ENCODE results near the gene DCTN1.
"Not testable (repeated sequence)": the region's sequence is repeated elsewhere in the genome, so short reads cannot be mapped to it uniquely, and the experiment has no call there.

The DCTN1 gene

DNA sequence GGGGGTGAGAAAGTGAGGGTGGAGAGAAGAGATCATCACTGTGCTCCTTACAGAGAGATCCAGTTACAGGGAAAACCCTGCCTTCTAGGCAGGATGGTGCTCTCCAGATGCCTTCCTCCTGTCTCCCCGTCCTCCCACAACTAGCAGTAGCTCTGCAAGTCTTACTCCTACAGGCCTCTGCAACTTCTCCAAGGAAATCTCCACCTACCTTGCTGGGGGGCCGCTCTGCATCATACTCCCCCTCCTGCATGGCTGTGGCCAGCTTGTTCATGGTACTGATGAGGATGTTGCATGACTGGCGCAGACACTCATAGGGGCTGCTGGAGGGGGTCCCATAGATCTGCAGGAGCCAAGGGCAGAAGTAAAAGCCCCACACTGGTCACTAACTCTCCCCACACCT lies 14.1 kb downstream of the DCTN1 start:
- Histone ChIP-seq H3K27ac (ENCODE audit: low read length) (no peak overlapping the region), H3K27me3 (ENCODE audit: control insufficient read depth, insufficient read depth, low read length) (no peaks in the 10 kb centered on the region), H3K9ac (ENCODE audit: low read length) (no peak overlapping the region), H3K4me1 (ENCODE audit: control insufficient read depth, low read depth, low read length) (no peaks in the 10 kb centered on the region), H3K4me3 (ENCODE audit: low read length) (no peak overlapping the region), H3K36me3 (ENCODE audit: control insufficient read depth, low read depth, low read length) (peaks cover 96% of the 10 kb centered on the region), H3K9me3 (ENCODE audit: control insufficient read depth, low read depth, low read length) (no peaks in the 10 kb centered on the region)

DNA sequence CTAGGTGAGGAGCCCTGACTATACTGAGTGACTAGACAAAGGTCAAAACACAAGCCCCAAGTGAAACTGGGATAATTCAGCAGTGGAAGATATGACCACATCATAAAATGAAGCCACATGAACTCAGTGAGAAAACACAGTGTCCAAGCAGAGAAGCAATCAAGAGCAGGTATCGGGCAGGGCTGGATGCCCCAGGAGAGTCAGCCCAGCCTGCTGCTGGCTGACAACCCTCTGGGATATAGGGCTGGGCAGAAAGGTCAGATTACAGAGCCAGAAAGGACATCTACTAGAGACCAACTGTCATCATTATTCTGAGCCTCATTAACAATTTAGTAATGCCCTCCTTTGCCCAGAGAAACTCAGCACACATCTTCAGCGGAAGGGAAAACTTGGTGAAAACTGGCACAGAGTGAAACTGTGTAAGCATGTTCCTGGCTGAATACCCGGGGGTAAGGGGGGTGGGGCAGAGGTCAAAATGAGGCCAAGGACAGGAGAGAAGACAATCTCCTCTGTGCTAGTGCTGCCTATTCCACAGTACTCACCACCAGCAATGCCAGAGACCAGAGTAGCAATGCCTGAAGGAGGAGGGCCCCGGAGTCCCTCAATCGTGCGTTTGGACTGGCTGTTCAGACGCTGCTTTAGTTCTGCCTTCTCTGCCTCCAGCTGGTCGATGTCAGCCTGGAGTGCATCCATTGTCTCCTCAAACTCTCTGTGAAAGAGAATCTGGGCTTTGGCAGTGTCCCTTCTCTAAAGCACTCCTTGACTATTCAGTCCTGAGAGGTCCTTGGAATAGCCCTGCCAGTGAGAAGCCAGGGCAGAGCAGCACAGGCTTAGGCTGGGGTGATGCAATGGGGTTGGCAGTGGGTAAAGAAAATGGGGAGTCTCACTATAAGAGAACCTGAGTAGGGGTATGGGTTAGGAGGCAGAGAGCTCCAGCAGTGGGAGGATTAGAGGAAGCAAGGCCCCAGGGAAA lies 15.3 kb downstream of the DCTN1 start:
- H3K9me3 ChIP-seq (ENCODE audit: control insufficient read depth, low read depth, low read length): no peaks in the 10 kb centered on the region
- no peaks in the 10 kb centered on the region for H3K27me3 ChIP-seq (ENCODE audit: control insufficient read depth, insufficient read depth, low read length)
- H3K9ac ChIP-seq (ENCODE audit: low read length): no peak overlapping the region
- no peak overlapping the region for H3K4me3 ChIP-seq (ENCODE audit: low read length)
- peaks cover 96% of the 10 kb centered on the region for H3K36me3 ChIP-seq (ENCODE audit: control insufficient read depth, low read depth, low read length)
- H3K4me1 ChIP-seq (ENCODE audit: control insufficient read depth, low read depth, low read length): no peaks in the 10 kb centered on the region
- no peak overlapping the region for H3K27ac ChIP-seq (ENCODE audit: low read length)

DNA sequence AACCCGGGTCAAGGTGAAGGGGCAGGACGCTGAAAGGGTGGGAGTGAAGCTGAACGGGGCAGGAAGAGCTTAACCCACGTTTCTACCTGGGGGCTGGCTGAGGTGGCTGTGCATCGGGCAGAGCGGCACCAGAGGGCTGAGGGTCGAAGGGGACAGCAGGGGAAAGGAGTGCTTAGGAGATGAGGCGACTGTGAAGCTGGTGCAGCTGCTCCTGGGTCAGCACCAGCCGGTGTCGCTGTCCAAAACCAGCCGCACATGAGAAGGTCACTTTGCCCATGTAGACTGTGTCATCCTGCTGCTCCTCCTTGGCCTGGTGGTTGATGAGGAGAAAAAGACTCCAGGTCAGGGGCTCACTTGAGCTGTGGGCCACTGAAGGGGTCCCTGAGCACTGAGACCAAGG lies 18.8 kb downstream of the DCTN1 start:
- Histone ChIP-seq H3K36me3 (ENCODE audit: control insufficient read depth, low read depth, low read length) (peaks cover 83% of the 10 kb centered on the region), H3K9me3 (ENCODE audit: control insufficient read depth, low read depth, low read length) (no peaks in the 10 kb centered on the region), H3K9ac (ENCODE audit: low read length) (no peak overlapping the region), H3K4me3 (ENCODE audit: low read length) (no peak overlapping the region), H3K4me1 (ENCODE audit: control insufficient read depth, low read depth, low read length) (no peaks in the 10 kb centered on the region), H3K27me3 (ENCODE audit: control insufficient read depth, insufficient read depth, low read length) (no peaks in the 10 kb centered on the region), H3K27ac (ENCODE audit: low read length) (no peak overlapping the region)

DNA sequence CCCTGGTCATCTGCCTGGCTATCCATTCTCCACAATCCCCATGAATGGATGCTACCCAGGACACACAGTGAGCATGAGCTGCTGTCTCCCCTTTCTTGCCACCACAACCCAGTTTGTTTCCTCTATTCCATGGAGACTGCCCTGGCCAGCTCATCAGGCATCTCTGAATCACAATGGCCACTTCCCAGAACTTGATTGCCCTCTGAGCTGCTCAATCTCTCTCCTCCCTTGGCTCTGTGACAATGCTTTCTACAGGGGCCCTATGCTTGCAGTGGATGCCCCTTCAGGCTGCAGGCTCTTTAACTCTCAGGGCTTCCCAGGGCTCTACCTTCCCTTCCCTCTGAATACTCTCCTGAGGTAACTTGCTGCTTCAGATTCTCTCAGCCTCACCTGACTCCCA lies 22.5 kb downstream of the DCTN1 start:
- Histone ChIP-seq H3K36me3 (ENCODE audit: control insufficient read depth, low read depth, low read length) (peaks cover 48% of the 10 kb centered on the region), H3K4me1 (ENCODE audit: control insufficient read depth, low read depth, low read length) (no peaks in the 10 kb centered on the region), H3K27ac (ENCODE audit: low read length) (no peak overlapping the region), H3K4me3 (ENCODE audit: low read length) (no peak overlapping the region), H3K9me3 (ENCODE audit: control insufficient read depth, low read depth, low read length) (no peaks in the 10 kb centered on the region), H3K9ac (ENCODE audit: low read length) (no peak overlapping the region), H3K27me3 (ENCODE audit: control insufficient read depth, insufficient read depth, low read length) (no peaks in the 10 kb centered on the region)

DNA sequence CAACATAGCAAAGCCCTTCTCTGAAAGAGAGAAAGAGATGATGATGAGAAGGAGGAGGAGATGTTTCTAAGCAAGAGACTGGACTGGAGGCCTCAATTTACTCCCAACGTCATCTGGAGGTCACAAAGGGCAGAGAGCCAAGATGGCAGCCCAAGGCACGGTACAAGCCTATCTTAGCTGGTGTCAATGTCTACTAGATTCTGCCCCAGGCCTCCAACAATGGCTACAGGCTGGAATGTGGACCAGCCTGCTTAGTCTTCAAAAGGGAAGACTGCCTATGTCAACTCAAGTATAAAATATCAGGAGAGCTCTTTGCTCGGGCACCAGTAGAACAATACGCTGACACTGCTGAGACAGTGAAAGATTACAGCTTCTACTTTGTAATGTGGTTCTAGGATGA lies 30.2 kb downstream of the DCTN1 start:
- H3K36me3 ChIP-seq (ENCODE audit: control insufficient read depth, low read depth, low read length): no peaks in the 10 kb centered on the region
- H3K9ac ChIP-seq (ENCODE audit: low read length): no peak overlapping the region
- no peaks in the 10 kb centered on the region for H3K27me3 ChIP-seq (ENCODE audit: control insufficient read depth, insufficient read depth, low read length)
- no peaks in the 10 kb centered on the region for H3K9me3 ChIP-seq (ENCODE audit: control insufficient read depth, low read depth, low read length)
- H3K4me3 ChIP-seq (ENCODE audit: low read length): no peak overlapping the region
- H3K27ac ChIP-seq (ENCODE audit: low read length): no peak overlapping the region
- H3K4me1 ChIP-seq (ENCODE audit: control insufficient read depth, low read depth, low read length): no peaks in the 10 kb centered on the region

DNA sequence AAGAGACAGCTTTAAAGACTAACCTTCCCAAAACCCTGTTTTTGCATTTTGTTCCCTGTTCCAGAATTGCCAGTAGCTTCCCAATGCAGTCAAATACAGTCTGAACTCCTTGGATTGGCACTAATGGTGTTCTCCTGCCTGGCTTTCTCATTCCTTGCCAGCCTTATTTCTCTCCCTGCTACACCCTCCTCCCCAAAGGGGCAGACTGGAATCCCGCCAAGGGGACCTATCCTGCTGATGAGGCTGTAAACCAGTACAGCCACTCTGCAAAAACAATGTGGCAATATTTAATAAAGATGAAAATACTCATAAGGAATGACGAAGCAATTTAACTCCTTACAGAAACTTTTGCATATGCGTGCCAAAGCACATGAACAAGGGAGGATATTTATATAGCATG lies 32.4 kb downstream of the DCTN1 start:
- Histone ChIP-seq H3K4me1 (ENCODE audit: control insufficient read depth, low read depth, low read length) (no peaks in the 10 kb centered on the region), H3K27me3 (ENCODE audit: control insufficient read depth, insufficient read depth, low read length) (no peaks in the 10 kb centered on the region), H3K9ac (ENCODE audit: low read length) (no peak overlapping the region), H3K4me3 (ENCODE audit: low read length) (no peak overlapping the region), H3K9me3 (ENCODE audit: control insufficient read depth, low read depth, low read length) (no peaks in the 10 kb centered on the region), H3K36me3 (ENCODE audit: control insufficient read depth, low read depth, low read length) (no peaks in the 10 kb centered on the region), H3K27ac (ENCODE audit: low read length) (no peak overlapping the region)

DNA sequence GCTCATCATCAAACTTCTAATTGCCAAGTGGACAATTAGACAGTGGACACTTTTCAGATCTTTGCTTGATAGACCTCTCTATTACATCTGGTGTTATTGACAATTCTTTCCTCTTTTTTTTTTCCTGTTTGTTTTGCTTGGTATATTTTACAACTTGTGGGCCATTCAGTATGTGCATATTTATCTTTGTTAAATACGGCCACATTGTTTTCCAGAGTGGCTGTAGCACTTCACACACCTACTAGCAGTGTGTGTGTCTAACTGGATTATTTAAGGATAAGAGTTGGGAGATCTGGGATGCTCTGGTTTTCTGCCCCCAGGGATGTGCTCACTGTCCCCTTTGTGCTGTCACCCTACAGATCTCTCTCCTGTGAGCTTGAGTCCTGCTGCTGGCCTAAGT lies 32.8 kb downstream of the DCTN1 start:
- no peaks in the 10 kb centered on the region for H3K4me1 ChIP-seq (ENCODE audit: control insufficient read depth, low read depth, low read length)
- H3K27ac ChIP-seq (ENCODE audit: low read length): no peak overlapping the region
- H3K36me3 ChIP-seq (ENCODE audit: control insufficient read depth, low read depth, low read length): no peaks in the 10 kb centered on the region
- no peaks in the 10 kb centered on the region for H3K9me3 ChIP-seq (ENCODE audit: control insufficient read depth, low read depth, low read length)
- no peak overlapping the region for H3K9ac ChIP-seq (ENCODE audit: low read length)
- no peak overlapping the region for H3K4me3 ChIP-seq (ENCODE audit: low read length)
- H3K27me3 ChIP-seq (ENCODE audit: control insufficient read depth, insufficient read depth, low read length): no peaks in the 10 kb centered on the region

DNA sequence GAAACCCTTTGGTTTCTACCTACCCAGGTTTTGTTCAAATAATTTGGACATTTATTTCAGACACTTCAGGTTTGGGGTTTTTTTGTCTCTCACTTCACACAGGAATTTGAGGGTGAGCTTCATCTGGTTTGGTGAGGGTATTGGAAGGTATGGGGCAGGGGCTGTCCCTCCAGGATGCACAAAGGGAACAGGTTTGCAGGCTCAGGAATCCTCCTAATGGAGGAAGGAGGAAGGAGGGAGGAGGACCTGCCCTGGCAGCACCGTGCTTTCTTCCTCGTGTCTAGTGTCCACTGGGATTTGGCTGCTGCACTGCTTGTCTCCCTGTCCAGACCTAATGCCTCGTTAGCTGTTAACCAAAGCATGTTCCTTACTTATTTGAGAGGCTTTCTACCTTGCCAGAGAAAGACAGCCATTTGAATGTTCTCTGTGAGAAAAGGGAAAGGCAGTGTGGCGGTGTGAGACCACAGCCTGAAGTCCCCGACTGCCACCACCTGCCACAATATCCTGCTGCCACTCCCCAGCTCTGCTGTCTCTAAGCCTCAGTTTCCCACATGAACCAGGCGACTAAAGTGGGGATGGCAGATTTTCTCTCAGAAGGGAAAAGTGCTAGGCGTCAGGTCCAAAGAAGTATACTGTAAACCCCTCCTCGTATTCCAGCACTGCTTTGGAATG lies 34.7 kb downstream of the DCTN1 start:
- H3K36me3 ChIP-seq (ENCODE audit: control insufficient read depth, low read depth, low read length): no peaks in the 10 kb centered on the region
- no peaks in the 10 kb centered on the region for H3K9me3 ChIP-seq (ENCODE audit: control insufficient read depth, low read depth, low read length)
- H3K4me3 ChIP-seq (ENCODE audit: low read length): no peak overlapping the region
- H3K9ac ChIP-seq (ENCODE audit: low read length): no peak overlapping the region
- H3K4me1 ChIP-seq (ENCODE audit: control insufficient read depth, low read depth, low read length): no peaks in the 10 kb centered on the region
- no peak overlapping the region for H3K27ac ChIP-seq (ENCODE audit: low read length)
- H3K27me3 ChIP-seq (ENCODE audit: control insufficient read depth, insufficient read depth, low read length): no peaks in the 10 kb centered on the region

DNA sequence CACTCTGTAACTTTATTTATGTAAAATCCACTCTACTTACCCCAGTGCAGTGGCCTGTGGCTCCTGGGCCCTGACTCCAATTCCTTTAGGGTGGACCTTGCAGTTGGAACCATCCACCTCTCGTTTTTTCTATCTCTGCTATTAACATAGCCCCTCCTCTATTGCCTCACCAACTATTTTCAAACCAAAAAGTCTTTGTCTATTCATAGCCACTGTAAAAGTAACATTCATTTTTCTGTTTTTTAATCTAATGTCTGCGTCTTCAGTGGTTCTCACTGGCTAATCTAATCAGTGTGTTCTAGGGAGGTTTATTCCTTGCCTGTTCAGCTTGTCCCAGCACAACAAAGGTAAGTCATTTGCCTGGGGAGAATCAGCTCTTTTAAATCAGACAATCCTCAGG lies 36.8 kb downstream of the DCTN1 start, which contains the start of gene SLC4A5:
Gene SLC4A5 (minus strand): TSS at position 101 of the 400 bp plus-strand sequence. CDS start 28,393 bp downstream, outside the sequence.
- Histone ChIP-seq H3K4me1 (ENCODE audit: control insufficient read depth, low read depth, low read length) (no peaks in the 10 kb centered on the region), H3K36me3 (ENCODE audit: control insufficient read depth, low read depth, low read length) (no peaks in the 10 kb centered on the region), H3K27me3 (ENCODE audit: control insufficient read depth, insufficient read depth, low read length) (no peaks in the 10 kb centered on the region), H3K9ac (ENCODE audit: low read length) (no peak within 1 kb of the TSS), H3K9me3 (ENCODE audit: control insufficient read depth, low read depth, low read length) (no peaks in the 10 kb centered on the region), H3K4me3 (ENCODE audit: low read length) (no peak within 1 kb of the TSS), H3K27ac (ENCODE audit: low read length) (no peak within 1 kb of the TSS)

DNA sequence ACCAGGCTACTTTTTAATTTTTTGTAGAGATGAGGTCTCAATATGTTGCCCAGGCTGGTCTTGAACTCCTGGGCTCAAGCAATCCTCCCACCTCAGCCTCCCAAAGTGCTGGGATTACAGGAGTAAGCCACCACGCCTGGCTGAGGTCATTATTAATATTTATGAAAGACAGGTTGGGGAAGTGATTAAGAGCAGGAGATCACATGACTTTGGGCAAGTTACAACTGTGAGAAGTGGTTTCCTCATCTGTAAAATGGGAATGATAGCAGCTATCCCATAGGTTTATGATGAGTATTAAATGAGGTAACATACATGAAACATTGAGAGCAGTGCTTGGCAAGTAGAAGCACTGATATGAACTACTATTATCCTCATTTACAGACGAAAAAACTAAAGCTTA lies 43.9 kb downstream of the DCTN1 start:
- not testable (repeated sequence) for H3K27me3 ChIP-seq (ENCODE audit: control insufficient read depth, insufficient read depth, low read length); H3K4me3 ChIP-seq (ENCODE audit: low read length); H3K27ac ChIP-seq (ENCODE audit: low read length); H3K4me1 ChIP-seq (ENCODE audit: control insufficient read depth, low read depth, low read length); H3K9ac ChIP-seq (ENCODE audit: low read length); H3K9me3 ChIP-seq (ENCODE audit: control insufficient read depth, low read depth, low read length); H3K36me3 ChIP-seq (ENCODE audit: control insufficient read depth, low read depth, low read length)

DNA sequence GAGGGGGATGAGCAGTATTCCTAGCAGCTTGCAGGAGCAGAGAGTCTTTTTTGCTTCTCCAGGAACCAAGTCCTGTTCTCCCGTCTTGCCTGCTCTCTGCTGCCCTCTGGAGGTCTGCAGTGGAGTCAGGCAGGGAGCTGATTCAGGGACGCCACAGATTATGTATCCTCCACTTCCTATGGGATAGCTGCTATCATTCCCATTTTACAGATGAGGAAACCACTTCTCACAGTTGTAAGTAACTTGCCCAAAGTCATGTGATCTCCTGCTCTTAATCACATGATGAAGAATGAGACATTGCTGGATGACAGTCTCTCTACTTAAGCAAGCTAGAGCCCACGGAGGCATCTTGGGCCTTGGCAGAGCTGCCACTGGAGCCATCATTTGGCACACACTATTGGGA lies 45.2 kb downstream of the DCTN1 start:
- H3K27me3 ChIP-seq (ENCODE audit: control insufficient read depth, insufficient read depth, low read length): no peaks in the 10 kb centered on the region
- no peaks in the 10 kb centered on the region for H3K4me1 ChIP-seq (ENCODE audit: control insufficient read depth, low read depth, low read length)
- H3K27ac ChIP-seq (ENCODE audit: low read length): no peak overlapping the region
- H3K36me3 ChIP-seq (ENCODE audit: control insufficient read depth, low read depth, low read length): no peaks in the 10 kb centered on the region
- no peak overlapping the region for H3K4me3 ChIP-seq (ENCODE audit: low read length)
- H3K9me3 ChIP-seq (ENCODE audit: control insufficient read depth, low read depth, low read length): no peaks in the 10 kb centered on the region
- no peak overlapping the region for H3K9ac ChIP-seq (ENCODE audit: low read length)
